Spleen (tissue), 7 donors: Measurements from ENCODE around the gene SYNDIG1.

Experiments
- CTCF ChIP-seq, 11 experiments: fragments of 200-600 bp in 7 of 11; fragments of 450-650 bp in 4 of 11; sonication (generic) in 4 of 11; IDR thresholded peaks in 8 of 11; conservative IDR thresholded peaks in 3 of 11; 1 replicate in 7 of 11; 2 replicates in 4 of 11; pipeline versions ENCODE4 v1.4.0 to v1.8.0; 2016 to 2021; ENCODE audit warnings: antibody characterized with exemption in 11 of 11, inconsistent platforms in 4 of 11, mild to moderate bottlenecking in 1 of 11
- POLR2A ChIP-seq, 3 donors: fragments of 450-650 bp; IDR thresholded peaks; one replicate each; pipeline ENCODE4 v1.5.1; 2017; ENCODE audit warnings: antibody characterized with exemption in 3 of 3, mild to moderate bottlenecking in 1 of 3
- POLR2AphosphoS5 ChIP-seq, 3 donors: sonication (generic); formaldehyde crosslinking; IDR thresholded peaks; one replicate each; pipeline ENCODE4 v1.5.1; 2017; ENCODE audit warnings: antibody characterized with exemption in 3 of 3
- donor health status: DM: no; HTN: no; CAD: no; lungs with moderate emphysema.
- donor health status: DM: no; HTN: no; CAD: no.
- donor health status: DM: no; HTN: no; CAD: no.

- TF ChIP-seq CTCF (IDR thresholded peaks at IDR 0.05 in 8 of 11, conservative IDR thresholded peaks at IDR 0.05 in 3 of 11) (no peak), POLR2A (IDR thresholded peaks at IDR 0.05) (no peak), POLR2AphosphoS5 (IDR thresholded peaks at IDR 0.05) (no peak)
Measured at GRCh38 chr20:24664266-24664986, 195.0 kb downstream of the SYNDIG1 start.
